ENCODE measurements around the gene NDFIP2. TPM values are rescaled to one million over a fixed set of nuclear protein-coding genes. Genes with fewer than 3 reads are reported as not detected.

The NDFIP2 gene
- total and polyA plus RNA-seq, 12 donors = 5.2 to 62.1 (median 38.9) TPM

- no peak for DNase-seq
- H3K36me3 ChIP-seq (replicated peaks in 1 of 2) = no peaks in the 10 kb centered on the region
- H3K4me3 ChIP-seq = no peak overlapping the region
- no peaks in the 10 kb centered on the region for H3K4me1 ChIP-seq (replicated peaks in 1 of 2)
- TF ChIP-seq POLR2A (IDR thresholded peaks at IDR 0.05) = no peak
- TF ChIP-seq CTCF (IDR thresholded peaks at IDR 0.05) = no peak
- no peak overlapping the region for H3K27ac ChIP-seq
- no peaks in the 10 kb centered on the region for H3K27me3 ChIP-seq
- WGBS, 4 donors = 54 to 76% (median 75%) methylated on average over 1 of the region's 1 CpG
- no peaks in the 10 kb centered on the region for H3K9me3 ChIP-seq (replicated peaks in 1 of 3)
- intact Hi-C loops (cut with DNase I) = no loop called here
Observed at GRCh38 chr13:79442221-79442620, 38.7 kb upstream of the NDFIP2 start.

DNA sequence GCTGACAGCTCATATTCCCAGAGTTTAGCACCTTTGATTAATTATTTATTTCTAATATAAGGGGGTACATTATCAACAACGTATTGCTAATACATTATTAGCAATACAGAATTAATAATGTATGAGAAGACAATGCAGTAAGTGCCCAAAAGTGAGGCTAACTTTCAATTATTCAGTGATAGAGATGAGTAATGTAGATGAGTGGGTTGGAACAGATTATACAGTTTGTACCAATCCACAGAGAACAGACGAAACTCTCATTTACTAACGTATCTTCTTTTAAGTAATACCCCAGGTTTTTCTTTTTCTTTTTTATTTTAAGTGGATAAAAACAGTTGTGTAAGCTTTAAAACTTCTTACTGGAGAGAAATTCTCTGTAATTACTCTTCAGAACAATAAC lies 38.2 kb upstream of the NDFIP2 start:
- 74 to 82% (median 79%) methylated on average over 3 of the region's 3 CpGs for WGBS, 4 donors
- no peaks in the 10 kb centered on the region for H3K4me1 ChIP-seq (replicated peaks in 1 of 2)
- H3K4me3 ChIP-seq = no peak overlapping the region
- intact Hi-C loops (cut with DNase I) = no loop called here
- no peaks in the 10 kb centered on the region for H3K27me3 ChIP-seq
- H3K9me3 ChIP-seq (replicated peaks in 1 of 3) = no peaks in the 10 kb centered on the region
- no peak overlapping the region for H3K27ac ChIP-seq
- TF ChIP-seq POLR2A (IDR thresholded peaks at IDR 0.05) (no peak), CTCF (IDR thresholded peaks at IDR 0.05) (no peak)
- no peak for DNase-seq
- no peaks in the 10 kb centered on the region for H3K36me3 ChIP-seq (replicated peaks in 1 of 2)

GRCh38 chr13:79445968-79446645 lies 34.8 kb upstream of the NDFIP2 start:
- DNase-seq = no peak
- no peak overlapping the region for H3K27ac ChIP-seq
- H3K27me3 ChIP-seq = no peaks in the 10 kb centered on the region
- no peaks in the 10 kb centered on the region for H3K9me3 ChIP-seq (replicated peaks in 1 of 3)
- 88 to 92% (median 89%) methylated on average over 11 of the region's 11 CpGs for WGBS, 4 donors
- no peaks in the 10 kb centered on the region for H3K4me1 ChIP-seq (replicated peaks in 1 of 2)
- intact Hi-C loops (cut with DNase I) = no loop called here
- no peaks in the 10 kb centered on the region for H3K36me3 ChIP-seq (replicated peaks in 1 of 2)
- TF ChIP-seq POLR2A (IDR thresholded peaks at IDR 0.05) (no peak), CTCF (IDR thresholded peaks at IDR 0.05) (no peak)
- no peak overlapping the region for H3K4me3 ChIP-seq

DNA sequence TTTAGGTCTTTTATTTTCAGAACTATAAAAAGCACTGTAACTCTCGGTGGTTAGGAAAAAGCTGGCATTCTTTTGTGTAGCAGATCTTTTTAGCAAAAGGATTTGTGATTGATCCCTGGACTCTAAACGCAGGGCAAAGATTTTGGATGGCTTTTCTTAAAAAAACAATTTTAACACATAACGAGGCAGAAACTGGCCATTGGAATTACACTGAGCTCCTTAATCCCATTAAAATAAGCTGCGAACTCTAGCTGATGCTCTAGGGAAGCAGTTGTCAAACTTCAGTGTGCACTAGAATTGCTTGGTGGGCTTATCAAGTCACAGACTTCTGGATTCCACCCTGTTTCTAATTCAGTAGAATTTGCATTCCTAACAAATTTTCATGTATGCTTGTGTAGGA lies 33.8 kb upstream of the NDFIP2 start:
- no peak for DNase-seq
- H3K4me3 ChIP-seq = no peak overlapping the region
- H3K27me3 ChIP-seq = no peaks in the 10 kb centered on the region
- H3K9me3 ChIP-seq (replicated peaks in 1 of 3) = no peaks in the 10 kb centered on the region
- TF ChIP-seq POLR2A (IDR thresholded peaks at IDR 0.05) (no peak), CTCF (IDR thresholded peaks at IDR 0.05) (no peak)
- WGBS, 4 donors = 77 to 85% (median 81%) methylated on average over 4 of the region's 4 CpGs
- intact Hi-C loops (cut with DNase I) = no loop called here
- no peak overlapping the region for H3K27ac ChIP-seq
- H3K4me1 ChIP-seq (replicated peaks in 1 of 2) = peaks cover 0 to 8% of the 10 kb centered on the region in 2 donors
- H3K36me3 ChIP-seq (replicated peaks in 1 of 2) = no peaks in the 10 kb centered on the region
